ENCODE results near the gene RAB27A. TPM values are rescaled to one million over a fixed set of nuclear protein-coding genes. Genes with fewer than 3 reads are reported as not detected.
"Not testable (repeated sequence)": the region's sequence is repeated elsewhere in the genome, so short reads cannot be mapped to it uniquely, and the experiment has no call there.

Gene RAB27A
- total RNA-seq, 4 donors from 2014 or later, result 8.3 to 30.8 (median 18.2) TPM

DNA sequence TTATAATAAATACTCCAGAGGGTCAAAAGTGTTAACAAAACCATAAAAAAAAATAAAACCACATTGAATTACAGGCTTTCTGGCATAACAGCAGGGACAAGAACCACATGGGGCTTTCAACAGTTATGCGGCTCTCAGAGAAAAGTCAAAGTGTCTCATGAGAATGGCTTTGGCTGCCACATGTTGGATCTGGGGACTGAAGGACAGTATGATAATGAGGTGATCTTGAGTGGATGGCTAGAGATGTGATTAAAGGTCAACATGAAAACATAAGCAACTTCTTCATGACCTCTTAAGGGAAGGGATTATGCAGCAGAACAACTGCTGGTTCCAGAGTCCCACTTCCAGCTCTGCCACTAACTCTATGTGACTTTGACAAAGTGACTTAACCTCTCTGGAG lies 5.2 kb downstream of the RAB27A start:
- H3K27ac ChIP-seq, result peak overlapping the region in 1 of 4 donors; percentile 43
- no peak for DNase-seq
- H3K9me3 ChIP-seq, result no peaks in the 10 kb centered on the region
- peaks cover 0 to 17% (median 3%) of the 10 kb centered on the region in 4 donors for H3K4me1 ChIP-seq
- H3K27me3 ChIP-seq, result no peaks in the 10 kb centered on the region
- H3K4me3 ChIP-seq, result no peak overlapping the region
- no peak for TF ChIP-seq POLR2A (IDR thresholded peaks at IDR 0.05)
- TF ChIP-seq, protein P1, sequence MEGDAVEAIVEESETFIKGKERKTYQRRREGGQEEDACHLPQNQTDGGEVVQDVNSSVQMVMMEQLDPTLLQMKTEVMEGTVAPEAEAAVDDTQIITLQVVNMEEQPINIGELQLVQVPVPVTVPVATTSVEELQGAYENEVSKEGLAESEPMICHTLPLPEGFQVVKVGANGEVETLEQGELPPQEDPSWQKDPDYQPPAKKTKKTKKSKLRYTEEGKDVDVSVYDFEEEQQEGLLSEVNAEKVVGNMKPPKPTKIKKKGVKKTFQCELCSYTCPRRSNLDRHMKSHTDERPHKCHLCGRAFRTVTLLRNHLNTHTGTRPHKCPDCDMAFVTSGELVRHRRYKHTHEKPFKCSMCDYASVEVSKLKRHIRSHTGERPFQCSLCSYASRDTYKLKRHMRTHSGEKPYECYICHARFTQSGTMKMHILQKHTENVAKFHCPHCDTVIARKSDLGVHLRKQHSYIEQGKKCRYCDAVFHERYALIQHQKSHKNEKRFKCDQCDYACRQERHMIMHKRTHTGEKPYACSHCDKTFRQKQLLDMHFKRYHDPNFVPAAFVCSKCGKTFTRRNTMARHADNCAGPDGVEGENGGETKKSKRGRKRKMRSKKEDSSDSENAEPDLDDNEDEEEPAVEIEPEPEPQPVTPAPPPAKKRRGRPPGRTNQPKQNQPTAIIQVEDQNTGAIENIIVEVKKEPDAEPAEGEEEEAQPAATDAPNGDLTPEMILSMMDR (IDR thresholded peaks at IDR 0.05), result no peak
- no peaks in the 10 kb centered on the region for H3K36me3 ChIP-seq

DNA sequence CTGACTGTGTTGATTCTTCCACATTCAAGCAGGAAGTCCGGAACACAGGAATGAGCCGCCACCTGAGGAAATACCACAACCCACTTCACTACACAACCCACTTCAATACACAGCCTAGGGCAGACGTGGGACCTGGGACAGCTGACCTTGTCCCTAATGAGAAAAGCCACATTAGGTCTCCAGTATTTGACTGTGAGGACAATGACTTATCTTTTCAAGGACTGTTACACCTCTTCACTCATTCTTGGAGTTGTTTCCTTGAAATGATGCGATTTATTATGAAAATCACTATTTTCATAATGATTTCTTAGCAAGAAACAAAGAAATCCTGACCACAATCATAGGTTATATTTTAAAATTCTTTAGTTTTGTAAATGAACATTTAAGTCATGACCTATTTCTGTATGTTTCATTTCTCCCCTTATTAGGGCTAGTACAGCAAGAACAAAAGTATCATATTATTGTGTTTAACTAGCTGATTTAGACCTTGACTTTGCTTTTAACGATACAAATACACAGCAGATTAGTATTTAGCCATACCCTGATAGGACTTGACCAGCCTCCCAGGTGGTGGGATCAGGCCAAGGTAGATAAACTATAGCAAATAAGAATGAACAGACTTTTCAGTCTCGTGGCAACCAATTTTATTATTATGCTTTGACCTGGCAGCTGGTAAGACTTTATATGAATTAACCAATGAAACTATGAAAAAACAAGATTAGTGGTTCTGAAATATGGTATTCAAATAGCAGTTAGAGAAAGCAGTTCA lies 6.0 kb downstream of the RAB27A start:
- H3K9me3 ChIP-seq, result no peaks in the 10 kb centered on the region
- DNase-seq, result no peak
- no peak overlapping the region for H3K4me3 ChIP-seq
- peak overlapping the region; percentile 23 to 65 (median 44) for H3K27ac ChIP-seq
- TF ChIP-seq, protein P1 (IDR thresholded peaks at IDR 0.05), result no peak
- no peak for TF ChIP-seq POLR2A (IDR thresholded peaks at IDR 0.05)
- no peaks in the 10 kb centered on the region for H3K27me3 ChIP-seq
- no peaks in the 10 kb centered on the region for H3K36me3 ChIP-seq
- peaks cover 0 to 11% (median 3%) of the 10 kb centered on the region in 4 donors for H3K4me1 ChIP-seq

DNA sequence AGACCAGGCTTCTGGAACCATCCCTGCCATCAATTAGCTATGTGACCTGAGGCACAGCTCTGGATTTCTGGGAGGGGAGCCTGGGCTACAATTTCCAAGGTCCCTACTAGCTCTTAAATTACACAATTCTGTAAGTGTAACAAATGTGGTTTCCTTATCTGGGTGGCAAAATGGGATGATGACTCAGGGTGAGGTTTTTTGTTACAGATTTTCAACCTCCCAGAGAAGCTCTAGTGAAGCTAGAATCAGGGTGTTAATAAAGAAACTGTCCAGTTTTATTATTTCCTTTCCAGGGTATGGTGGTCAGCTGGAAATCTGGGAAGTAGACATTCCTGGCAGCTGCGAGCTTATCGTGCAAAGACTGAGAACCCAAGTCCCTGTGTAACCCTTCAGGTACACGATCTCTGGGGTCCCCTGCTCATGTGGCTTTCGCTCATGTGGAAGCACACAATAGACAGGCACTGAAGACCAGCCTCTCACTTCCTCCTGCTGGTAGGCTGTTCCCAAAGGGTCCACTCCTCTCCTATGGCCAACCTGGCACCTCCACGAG lies 7.3 kb downstream of the RAB27A start:
- H3K27me3 ChIP-seq, result no peaks in the 10 kb centered on the region
- H3K9me3 ChIP-seq, result no peaks in the 10 kb centered on the region
- peak overlapping the region; percentile 23 to 65 (median 44) for H3K27ac ChIP-seq
- DNase-seq, result no peak
- H3K4me3 ChIP-seq, result no peak overlapping the region
- TF ChIP-seq, protein P1 (IDR thresholded peaks at IDR 0.05), result no peak
- TF ChIP-seq POLR2A (IDR thresholded peaks at IDR 0.05), result no peak
- peaks cover 0 to 7% (median 3%) of the 10 kb centered on the region in 4 donors for H3K4me1 ChIP-seq
- no peaks in the 10 kb centered on the region for H3K36me3 ChIP-seq

DNA sequence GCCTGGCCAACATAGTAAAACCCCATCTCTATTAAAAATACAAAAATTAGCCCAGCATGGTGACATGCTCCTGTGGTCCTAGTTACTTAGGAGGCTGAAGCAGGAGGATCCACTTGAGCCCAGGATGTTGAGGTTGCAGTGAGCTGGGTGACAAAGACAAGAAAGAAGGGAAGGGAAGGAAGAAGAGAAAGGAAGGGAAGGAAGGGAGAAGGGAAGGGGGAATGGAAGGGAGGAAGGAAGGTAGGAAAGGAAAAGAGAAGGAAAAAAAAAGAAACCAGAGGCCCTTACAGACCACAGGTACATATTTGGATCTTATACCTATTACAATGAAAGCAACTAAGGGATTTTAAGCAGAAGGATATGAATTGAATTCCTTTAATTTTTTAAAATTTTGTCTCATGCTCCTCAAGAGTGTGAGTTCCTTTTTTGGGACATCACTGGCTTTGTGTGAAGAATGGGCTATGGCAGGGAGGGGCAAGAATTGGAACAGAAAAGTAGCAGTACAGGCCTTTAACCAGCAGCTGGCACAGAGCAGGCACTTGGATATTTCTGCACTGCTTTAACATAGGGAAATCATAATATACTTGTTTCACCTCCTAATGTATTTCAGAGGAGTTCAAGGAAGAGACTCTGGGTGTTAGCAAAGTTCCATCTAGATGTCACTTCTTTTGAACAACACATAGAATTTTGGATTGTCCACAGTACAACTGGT lies 7.9 kb downstream of the RAB27A start:
- Histone ChIP-seq H3K36me3 (no peaks in the 10 kb centered on the region), H3K9me3 (no peaks in the 10 kb centered on the region), H3K27me3 (no peaks in the 10 kb centered on the region), H3K4me3 (no peak overlapping the region), H3K27ac (peak overlapping the region; percentile 14 to 44 (median 28)), H3K4me1 (peaks cover 0 to 7% (median 3%) of the 10 kb centered on the region in 4 donors)
- no peak for TF ChIP-seq POLR2A (IDR thresholded peaks at IDR 0.05)
- TF ChIP-seq, protein P1 (IDR thresholded peaks at IDR 0.05), result no peak
- no peak for DNase-seq

DNA sequence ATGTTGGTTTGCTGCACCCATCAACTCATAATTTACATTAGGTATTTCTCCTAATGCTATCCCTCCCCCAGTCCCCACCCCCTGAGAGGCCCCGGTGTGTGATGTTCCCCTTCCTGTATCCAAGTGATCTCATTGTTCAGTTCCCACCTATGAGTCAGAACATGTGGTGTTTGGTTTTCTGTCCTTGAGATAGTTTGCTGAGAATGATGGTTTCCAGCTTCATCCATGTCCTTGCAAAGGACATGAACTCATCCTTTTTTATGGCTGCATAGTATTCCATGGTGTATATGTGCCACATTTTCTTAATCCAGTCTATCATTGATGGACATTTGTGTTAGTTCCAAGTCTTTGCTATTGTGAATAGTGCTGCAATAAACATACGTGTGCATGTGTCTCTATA lies 9.0 kb downstream of the RAB27A start:
- H3K4me3 ChIP-seq, H3K27me3 ChIP-seq, H3K9me3 ChIP-seq, H3K4me1 ChIP-seq, H3K36me3 ChIP-seq, DNase-seq: not testable (repeated sequence)
- H3K27ac ChIP-seq, result peak overlapping the region in 3 of 4 donors; percentile 21 to 50 (median 26)
